ENCODE data around the gene TMEM179B.
"Not testable (repeated sequence)": the region's sequence is repeated elsewhere in the genome, so short reads cannot be mapped to it uniquely, and the experiment has no call there.

Gene TMEM179B
- long read RNA-seq, transcript TMEM179B-201 (5 exons, 1,023 nt) = major isoform, 15 of 21 reads
- long read RNA-seq, partial matches to known transcripts = 1 of 21 reads
- long read RNA-seq, other reads (novel, unspliced or antisense) = 5 of 21 reads

GRCh38 chr11:62787005-62787759, at the start of gene TMEM179B:
Gene TMEM179B (plus strand): TSS chr11:62787402. CDS start chr11:62787432, 30 bp downstream.
- Histone ChIP-seq H3K4me3 (replicated peaks; ENCODE audit: insufficient read depth, low read length) (peak within 1 kb of the TSS; percentile 95), H3K27me3 (ENCODE audit: insufficient read depth, poor library complexity, severe bottlenecking) (no peaks in the 10 kb centered on the region), H3K27ac (replicated peaks) (peak within 1 kb of the TSS; percentile 83)
- peak; percentile 99 for TF ChIP-seq POLR2AphosphoS5 (IDR thresholded peaks at IDR 0.05; ENCODE audit: low read depth)
- no peak for TF ChIP-seq SPI1 (IDR thresholded peaks at IDR 0.05; ENCODE audit: borderline replicate concordance, low read depth)
- TF ChIP-seq, protein P1, sequence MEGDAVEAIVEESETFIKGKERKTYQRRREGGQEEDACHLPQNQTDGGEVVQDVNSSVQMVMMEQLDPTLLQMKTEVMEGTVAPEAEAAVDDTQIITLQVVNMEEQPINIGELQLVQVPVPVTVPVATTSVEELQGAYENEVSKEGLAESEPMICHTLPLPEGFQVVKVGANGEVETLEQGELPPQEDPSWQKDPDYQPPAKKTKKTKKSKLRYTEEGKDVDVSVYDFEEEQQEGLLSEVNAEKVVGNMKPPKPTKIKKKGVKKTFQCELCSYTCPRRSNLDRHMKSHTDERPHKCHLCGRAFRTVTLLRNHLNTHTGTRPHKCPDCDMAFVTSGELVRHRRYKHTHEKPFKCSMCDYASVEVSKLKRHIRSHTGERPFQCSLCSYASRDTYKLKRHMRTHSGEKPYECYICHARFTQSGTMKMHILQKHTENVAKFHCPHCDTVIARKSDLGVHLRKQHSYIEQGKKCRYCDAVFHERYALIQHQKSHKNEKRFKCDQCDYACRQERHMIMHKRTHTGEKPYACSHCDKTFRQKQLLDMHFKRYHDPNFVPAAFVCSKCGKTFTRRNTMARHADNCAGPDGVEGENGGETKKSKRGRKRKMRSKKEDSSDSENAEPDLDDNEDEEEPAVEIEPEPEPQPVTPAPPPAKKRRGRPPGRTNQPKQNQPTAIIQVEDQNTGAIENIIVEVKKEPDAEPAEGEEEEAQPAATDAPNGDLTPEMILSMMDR (IDR thresholded peaks at IDR 0.05; ENCODE audit: insufficient read depth, low read length) = peak; percentile 63
- peak; percentile 87 for TF ChIP-seq GABPA (IDR thresholded peaks at IDR 0.05; ENCODE audit: low read depth)
- no peak for TF ChIP-seq REST (IDR thresholded peaks at IDR 0.05; ENCODE audit: insufficient replicate concordance, low read depth)
- DNase-seq (ENCODE audit: low read depth in 1 of 2, low spot score in 1 of 2) = peak; percentile 94 to 99

GRCh38 chr11:62747475-62748160, 39.6 kb upstream of the TMEM179B start:
- no peak overlapping the region for H3K4me3 ChIP-seq (replicated peaks; ENCODE audit: insufficient read depth, low read length)
- TF ChIP-seq, protein P1 (IDR thresholded peaks at IDR 0.05; ENCODE audit: insufficient read depth, low read length) = no peak
- TF ChIP-seq POLR2AphosphoS5 (IDR thresholded peaks at IDR 0.05; ENCODE audit: low read depth) = no peak
- no peak for TF ChIP-seq REST (IDR thresholded peaks at IDR 0.05; ENCODE audit: insufficient replicate concordance, low read depth)
- no peak for TF ChIP-seq GABPA (IDR thresholded peaks at IDR 0.05; ENCODE audit: low read depth)
- no peak for TF ChIP-seq SPI1 (IDR thresholded peaks at IDR 0.05; ENCODE audit: borderline replicate concordance, low read depth)
- no peak overlapping the region for H3K27ac ChIP-seq (replicated peaks)

DNA sequence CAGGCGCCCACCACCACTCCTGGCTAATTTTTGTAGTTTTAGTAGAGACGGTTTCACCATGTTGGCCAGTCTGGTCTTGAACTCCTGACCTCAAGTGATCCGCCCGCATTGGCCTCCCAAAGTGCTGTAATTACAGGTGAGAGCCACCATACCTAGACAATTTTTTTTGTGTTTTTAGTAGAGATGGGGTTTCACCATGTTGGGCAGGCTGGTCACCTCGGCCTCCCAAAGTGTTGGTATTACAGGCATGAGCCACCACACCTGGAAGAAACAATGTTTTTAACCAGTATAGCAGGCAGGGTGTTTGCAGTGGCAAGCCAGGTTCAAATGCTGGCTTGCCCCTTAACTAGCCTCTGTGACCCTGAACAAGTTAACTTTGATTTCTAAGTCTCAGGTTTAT, 37.3 kb upstream of the TMEM179B start:
- H3K27me3 ChIP-seq (ENCODE audit: insufficient read depth, poor library complexity, severe bottlenecking); H3K27ac ChIP-seq (replicated peaks); H3K4me3 ChIP-seq (replicated peaks; ENCODE audit: insufficient read depth, low read length); DNase-seq (ENCODE audit: low read depth in 1 of 2, low spot score in 1 of 2): not testable (repeated sequence)

More at GRCh38 chr11:62747475-62748160, 39.6 kb upstream of the TMEM179B start:
- no peaks in the 10 kb centered on the region for H3K27me3 ChIP-seq (ENCODE audit: insufficient read depth, poor library complexity, severe bottlenecking)
- DNase-seq (ENCODE audit: low read depth in 1 of 2, low spot score in 1 of 2) = no peak

- Histone ChIP-seq H3K27me3 (ENCODE audit: insufficient read depth, poor library complexity, severe bottlenecking) (no peaks in the 10 kb centered on the region), H3K27ac (replicated peaks) (no peak overlapping the region), H3K4me3 (replicated peaks; ENCODE audit: insufficient read depth, low read length) (no peak overlapping the region)
- DNase-seq (ENCODE audit: low read depth in 1 of 2, low spot score in 1 of 2) = no peak
- TF ChIP-seq POLR2AphosphoS5 (IDR thresholded peaks at IDR 0.05; ENCODE audit: low read depth) (no peak), REST (IDR thresholded peaks at IDR 0.05; ENCODE audit: insufficient replicate concordance, low read depth) (no peak), SPI1 (IDR thresholded peaks at IDR 0.05; ENCODE audit: borderline replicate concordance, low read depth) (no peak), GABPA (IDR thresholded peaks at IDR 0.05; ENCODE audit: low read depth) (no peak)
- TF ChIP-seq, protein P1 (IDR thresholded peaks at IDR 0.05; ENCODE audit: insufficient read depth, low read length) = no peak
Observed at GRCh38 chr11:62752177-62752785, 34.9 kb upstream of the TMEM179B start.

Data from HL-60 (cell line).